ENCODE measurements around the gene MBD6.

Gene MBD6

DNA sequence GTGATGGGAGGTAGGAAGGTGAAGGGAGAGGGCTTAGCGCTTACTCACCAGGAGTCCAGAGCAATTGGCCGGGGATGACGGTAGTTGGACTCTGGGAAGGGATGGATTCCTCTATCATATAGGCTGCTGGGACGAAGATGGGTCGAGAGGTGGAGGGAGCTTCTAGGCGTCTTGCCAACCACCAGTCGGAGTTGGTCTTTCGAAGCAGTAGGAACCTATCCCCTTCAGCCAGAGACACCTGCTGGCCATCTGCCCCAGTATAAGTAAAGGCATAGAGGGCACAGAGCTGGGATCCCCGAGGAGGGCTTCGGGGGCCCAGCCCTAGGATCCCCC, 43.6 kb upstream of the MBD6 start:
- H3K27me3 ChIP-seq (replicated peaks; ENCODE audit: insufficient read depth, low read length) = no peaks in the 10 kb centered on the region
- H2AFZ ChIP-seq (ENCODE audit: low read length) = no peak overlapping the region
- H3K27ac ChIP-seq (ENCODE audit: low read length) = no peak overlapping the region
- H4K20me1 ChIP-seq (ENCODE audit: insufficient read depth, low read length) = no peaks in the 10 kb centered on the region
- no peak for DNase-seq
- no peaks in the 10 kb centered on the region for H3K9me2 ChIP-seq (replicated peaks; ENCODE audit: insufficient read depth, low read length)
- H3K4me3 ChIP-seq (ENCODE audit: low read length) = no peak overlapping the region
- no peaks in the 10 kb centered on the region for H3K36me3 ChIP-seq (replicated peaks; ENCODE audit: insufficient read depth, low read length)
- H3K79me2 ChIP-seq (ENCODE audit: low read length) = no peaks in the 10 kb centered on the region
- no peaks in the 10 kb centered on the region for H3F3A ChIP-seq (ENCODE audit: insufficient read depth, low read length)
- no peaks in the 10 kb centered on the region for H3K9me3 ChIP-seq (replicated peaks; ENCODE audit: insufficient read depth, low read length)
- peaks cover 8% of the 10 kb centered on the region; the same call in 1 of the 2 replicates for H3K4me1 ChIP-seq (ENCODE audit: low read length)
- TF ChIP-seq EZH2phosphoT487 (IDR thresholded peaks at IDR 0.05; ENCODE audit: low read length) (no peak), EZH2 (optimal IDR thresholded peaks at IDR 0.05; ENCODE audit: low read depth, low read length) (no peak)
- TF ChIP-seq, protein P1, sequence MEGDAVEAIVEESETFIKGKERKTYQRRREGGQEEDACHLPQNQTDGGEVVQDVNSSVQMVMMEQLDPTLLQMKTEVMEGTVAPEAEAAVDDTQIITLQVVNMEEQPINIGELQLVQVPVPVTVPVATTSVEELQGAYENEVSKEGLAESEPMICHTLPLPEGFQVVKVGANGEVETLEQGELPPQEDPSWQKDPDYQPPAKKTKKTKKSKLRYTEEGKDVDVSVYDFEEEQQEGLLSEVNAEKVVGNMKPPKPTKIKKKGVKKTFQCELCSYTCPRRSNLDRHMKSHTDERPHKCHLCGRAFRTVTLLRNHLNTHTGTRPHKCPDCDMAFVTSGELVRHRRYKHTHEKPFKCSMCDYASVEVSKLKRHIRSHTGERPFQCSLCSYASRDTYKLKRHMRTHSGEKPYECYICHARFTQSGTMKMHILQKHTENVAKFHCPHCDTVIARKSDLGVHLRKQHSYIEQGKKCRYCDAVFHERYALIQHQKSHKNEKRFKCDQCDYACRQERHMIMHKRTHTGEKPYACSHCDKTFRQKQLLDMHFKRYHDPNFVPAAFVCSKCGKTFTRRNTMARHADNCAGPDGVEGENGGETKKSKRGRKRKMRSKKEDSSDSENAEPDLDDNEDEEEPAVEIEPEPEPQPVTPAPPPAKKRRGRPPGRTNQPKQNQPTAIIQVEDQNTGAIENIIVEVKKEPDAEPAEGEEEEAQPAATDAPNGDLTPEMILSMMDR (IDR thresholded peaks at IDR 0.05; ENCODE audit: low read length) = no peak
- H3K9ac ChIP-seq (ENCODE audit: low read length) = no peak overlapping the region
- H3K4me2 ChIP-seq (ENCODE audit: low read depth, low read length) = no peak overlapping the region

DNA sequence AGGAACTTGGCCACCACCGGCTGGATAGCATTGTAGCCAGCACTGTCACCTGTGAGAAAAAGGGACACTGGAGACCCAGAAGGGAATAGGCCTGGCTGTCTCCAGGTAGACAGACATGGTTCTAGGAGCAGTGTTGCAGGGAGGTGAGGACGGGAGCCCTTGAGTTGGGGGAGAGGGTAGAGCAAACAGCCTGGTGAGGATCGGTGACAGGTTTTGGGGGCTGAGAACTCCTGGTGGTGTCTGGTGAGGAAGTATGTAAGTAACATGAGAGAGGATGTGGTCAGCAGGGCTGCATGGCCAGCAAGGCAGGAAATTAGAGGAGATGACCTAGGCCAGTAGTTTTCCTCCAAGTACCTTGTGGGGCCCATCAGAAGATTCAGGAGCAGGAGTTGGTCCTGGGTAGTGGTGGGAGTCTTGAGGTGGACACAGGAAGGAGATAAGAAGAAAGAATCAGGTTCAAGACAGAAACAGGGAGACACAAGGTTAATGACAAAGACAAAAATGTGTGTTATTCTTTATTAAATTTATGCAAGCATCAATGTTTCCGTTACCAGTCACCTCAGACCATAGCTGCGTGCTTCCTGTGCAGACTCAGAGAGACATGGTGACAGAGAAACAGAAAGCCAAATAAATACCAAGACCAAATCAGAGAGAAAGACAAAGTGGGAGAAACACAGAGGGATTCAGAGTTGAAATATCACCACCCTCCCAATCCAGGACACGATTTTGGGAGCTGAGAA, 43.1 kb upstream of the MBD6 start, which contains the start of gene ARHGAP9:
ARHGAP9 (minus strand) TSS at position 491 of the 740 bp plus-strand sequence; CDS start at position 31, 460 bp downstream.
- Histone ChIP-seq H3K36me3 (replicated peaks; ENCODE audit: insufficient read depth, low read length) (no peaks in the 10 kb centered on the region), H3K9me3 (replicated peaks; ENCODE audit: insufficient read depth, low read length) (no peaks in the 10 kb centered on the region), H3K9me2 (replicated peaks; ENCODE audit: insufficient read depth, low read length) (no peaks in the 10 kb centered on the region), H3K4me2 (ENCODE audit: low read depth, low read length) (no peak within 1 kb of the TSS), H3K9ac (ENCODE audit: low read length) (no peak within 1 kb of the TSS), H3K27ac (ENCODE audit: low read length) (no peak within 1 kb of the TSS), H3F3A (ENCODE audit: insufficient read depth, low read length) (no peaks in the 10 kb centered on the region), H3K79me2 (ENCODE audit: low read length) (no peaks in the 10 kb centered on the region), H3K4me3 (ENCODE audit: low read length) (no peak within 1 kb of the TSS), H2AFZ (ENCODE audit: low read length) (no peak within 1 kb of the TSS), H3K27me3 (replicated peaks; ENCODE audit: insufficient read depth, low read length) (no peaks in the 10 kb centered on the region), H3K4me1 (ENCODE audit: low read length) (peaks cover 8% of the 10 kb centered on the region; the same call in 1 of the 2 replicates), H4K20me1 (ENCODE audit: insufficient read depth, low read length) (no peaks in the 10 kb centered on the region)
- TF ChIP-seq EZH2 (optimal IDR thresholded peaks at IDR 0.05; ENCODE audit: low read depth, low read length) (no peak), EZH2phosphoT487 (IDR thresholded peaks at IDR 0.05; ENCODE audit: low read length) (no peak)
- TF ChIP-seq, protein P1 (IDR thresholded peaks at IDR 0.05; ENCODE audit: low read length) = no peak
- no peak for DNase-seq

DNA sequence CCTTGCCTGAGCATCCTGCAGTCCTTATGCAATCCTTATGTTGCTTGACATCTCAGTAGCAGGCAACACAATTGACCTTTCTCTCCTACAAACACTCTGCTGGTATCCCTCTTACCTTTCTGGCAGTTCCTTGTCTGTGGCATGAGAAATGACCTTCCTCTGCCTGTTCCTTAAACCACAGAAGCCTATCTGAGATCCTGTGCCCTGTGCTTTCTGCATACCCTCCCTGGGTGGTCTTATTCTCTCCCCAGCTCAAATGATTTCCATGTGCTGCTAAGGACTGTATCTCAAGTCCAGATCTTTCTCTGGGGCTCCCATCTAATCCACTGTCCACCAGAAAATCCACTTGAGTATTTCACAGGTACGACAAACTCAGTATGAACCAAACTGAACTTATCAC, 41.0 kb upstream of the MBD6 start:
- Histone ChIP-seq H4K20me1 (ENCODE audit: insufficient read depth, low read length) (no peaks in the 10 kb centered on the region), H3K9ac (ENCODE audit: low read length) (no peak overlapping the region), H3K4me1 (ENCODE audit: low read length) (peaks cover 8% of the 10 kb centered on the region; the same call in 1 of the 2 replicates), H3K9me3 (replicated peaks; ENCODE audit: insufficient read depth, low read length) (no peaks in the 10 kb centered on the region), H3K27ac (ENCODE audit: low read length) (no peak overlapping the region), H2AFZ (ENCODE audit: low read length) (no peak overlapping the region), H3K4me3 (ENCODE audit: low read length) (no peak overlapping the region), H3F3A (ENCODE audit: insufficient read depth, low read length) (no peaks in the 10 kb centered on the region), H3K36me3 (replicated peaks; ENCODE audit: insufficient read depth, low read length) (no peaks in the 10 kb centered on the region), H3K4me2 (ENCODE audit: low read depth, low read length) (no peak overlapping the region), H3K27me3 (replicated peaks; ENCODE audit: insufficient read depth, low read length) (no peaks in the 10 kb centered on the region), H3K9me2 (replicated peaks; ENCODE audit: insufficient read depth, low read length) (no peaks in the 10 kb centered on the region), H3K79me2 (ENCODE audit: low read length) (no peaks in the 10 kb centered on the region)
- TF ChIP-seq, protein P1 (IDR thresholded peaks at IDR 0.05; ENCODE audit: low read length) = no peak
- TF ChIP-seq EZH2 (optimal IDR thresholded peaks at IDR 0.05; ENCODE audit: low read depth, low read length) (no peak), EZH2phosphoT487 (IDR thresholded peaks at IDR 0.05; ENCODE audit: low read length) (no peak)
- DNase-seq = no peak

All from MM.1S (cell line).